Sciatic nerve (tissue), 2 donors: ENCODE measurements around the gene FGA. TPM values are rescaled to one million over a fixed set of nuclear protein-coding genes. Genes with fewer than 3 reads are reported as not detected.

Experiments
- ATAC-seq: fragments of 200-7000 bp; cut with Tn5 transposase; one replicate; pipeline ENCODE4 v1.9.1; 2020; ENCODE audit warnings: mild to moderate bottlenecking, moderate library complexity
- DNase-seq: peaks from one replicate; pipeline ENCODE4 v3.0.0-alpha.2; 2020; ENCODE audit warnings: low spot score
- intact Hi-C: fragments of 100-400 bp; cut with DNase I; formaldehyde crosslinking; loops from one replicate; pipeline ENCODE4 v1.14.2; 2022
- total RNA-seq: library from RNA; stranded (reverse); fragmentation: NEBNext Ultra II Directional; extraction: Animal tissue kit (Norgen Biotek cat#: 25700); gene quantifications from one replicate; pipeline ENCODE4 v1.2.1, GENCODE V29; 2021
- donor health status: DM: no; HTN: no; CAD: no.
- donor health status: DM: no; HTN: no; CAD: no.

Gene FGA
- total RNA-seq, 1 donor from 2014 or later = not detected

GRCh38 chr4:154559141-154559493, 31.4 kb downstream of the FGA start:
- ATAC-seq (no peak), DNase-seq (no peak)
- intact Hi-C loops = no loop called here

- ATAC-seq = peak; percentile 76
Measured at GRCh38 chr4:154551872-154552686, 38.5 kb downstream of the FGA start.

GRCh38 chr4:154549894-154550790, 40.4 kb downstream of the FGA start, which contains the start of gene PLRG1:
PLRG1 (minus strand) TSS chr4:154550400; CDS start chr4:154550308, 92 bp downstream.
- intact Hi-C loops = no loop called here
- ATAC-seq (peak; percentile 100), DNase-seq (peak; percentile 98)

More at GRCh38 chr4:154551872-154552686, 38.5 kb downstream of the FGA start:
- peak; percentile 81 for DNase-seq
- intact Hi-C loops = no loop called here

- ATAC-seq (no peak), DNase-seq (no peak)
- intact Hi-C loops = no loop called here
Measured at GRCh38 chr4:154545689-154546088, 44.9 kb downstream of the FGA start.

GRCh38 chr4:154542271-154542879, 48.2 kb downstream of the FGA start:
- intact Hi-C loops = no loop called here
- no peak for ATAC-seq
- DNase-seq = no peak

Other genes with a start within 250 kb of the FGA start
- gene DCHS2, start 98.9 kb downstream of the FGA start, total RNA-seq = not detected
- 68.3 TPM for gene PLRG1, start 40.3 kb downstream of the FGA start, total RNA-seq
- not detected for gene FGB, start 27.7 kb downstream of the FGA start, total RNA-seq
- gene FGG, start 21.9 kb upstream of the FGA start, total RNA-seq = not detected
- 4.1 TPM for gene LRAT, start 153.3 kb upstream of the FGA start, total RNA-seq
- gene RBM46, start 190.5 kb upstream of the FGA start, total RNA-seq = 0.58 TPM